Fibroblast of skin of left biceps (primary cell): ENCODE data around the gene GTPBP6.
"Not testable (repeated sequence)": the region's sequence is repeated elsewhere in the genome, so short reads cannot be mapped to it uniquely, and the experiment has no call there.

Experiments used
- DNase-seq, 2 experiments: peaks; one replicate each; pipeline ENCODE4 v3.0.0-alpha.2; 2013; ENCODE audit warnings: low read depth in 2 of 2

Gene GTPBP6

GRCh38 chrX:264634-265455 lies 53.8 kb downstream of the GTPBP6 start:
- DNase-seq, result no peak

DNA sequence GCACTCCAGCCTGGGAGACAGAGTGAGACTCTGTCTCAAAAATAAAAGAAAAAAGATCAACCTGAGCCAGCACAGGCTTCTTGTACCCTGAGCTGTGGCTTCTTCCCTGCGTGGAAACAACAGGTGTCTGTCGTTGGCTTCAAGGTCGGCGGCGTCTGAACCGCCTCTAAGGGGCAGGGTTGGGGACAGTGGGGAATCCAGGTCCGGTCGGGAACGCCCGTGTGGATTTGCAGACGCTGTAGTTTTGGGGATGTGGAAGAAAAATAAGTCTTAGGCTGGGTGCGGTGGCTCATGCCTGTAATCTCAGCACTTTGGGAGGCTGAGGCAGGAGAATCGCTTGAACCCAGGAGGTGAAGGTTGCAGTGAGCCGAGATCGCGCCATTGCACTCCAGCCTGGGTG lies 54.6 kb downstream of the GTPBP6 start:
- not testable (repeated sequence) for DNase-seq

- DNase-seq, result no peak
Measured at GRCh38 chrX:262381-262909, 56.2 kb downstream of the GTPBP6 start.

DNA sequence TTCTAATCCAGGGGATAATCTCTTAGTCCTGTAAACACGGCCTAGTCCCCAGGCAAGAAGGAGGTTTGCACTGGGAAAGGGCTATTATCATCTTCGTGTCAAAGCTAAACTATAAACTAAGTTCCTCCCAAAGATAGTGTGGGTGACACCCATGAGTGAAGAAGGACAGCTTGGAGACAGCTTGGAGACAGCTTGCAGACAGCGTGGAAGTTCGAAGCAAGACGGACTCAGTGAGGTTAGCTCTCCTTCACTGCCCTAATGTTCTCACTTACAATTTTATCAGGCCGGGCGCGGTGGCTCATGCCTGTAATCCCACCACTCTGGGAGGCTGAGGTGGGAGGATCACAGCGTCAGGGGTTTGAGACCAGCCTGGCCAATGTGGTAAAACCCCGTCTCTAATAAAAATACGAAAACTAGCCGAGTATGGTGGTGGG lies 56.7 kb downstream of the GTPBP6 start:
- DNase-seq, result no peak

DNA sequence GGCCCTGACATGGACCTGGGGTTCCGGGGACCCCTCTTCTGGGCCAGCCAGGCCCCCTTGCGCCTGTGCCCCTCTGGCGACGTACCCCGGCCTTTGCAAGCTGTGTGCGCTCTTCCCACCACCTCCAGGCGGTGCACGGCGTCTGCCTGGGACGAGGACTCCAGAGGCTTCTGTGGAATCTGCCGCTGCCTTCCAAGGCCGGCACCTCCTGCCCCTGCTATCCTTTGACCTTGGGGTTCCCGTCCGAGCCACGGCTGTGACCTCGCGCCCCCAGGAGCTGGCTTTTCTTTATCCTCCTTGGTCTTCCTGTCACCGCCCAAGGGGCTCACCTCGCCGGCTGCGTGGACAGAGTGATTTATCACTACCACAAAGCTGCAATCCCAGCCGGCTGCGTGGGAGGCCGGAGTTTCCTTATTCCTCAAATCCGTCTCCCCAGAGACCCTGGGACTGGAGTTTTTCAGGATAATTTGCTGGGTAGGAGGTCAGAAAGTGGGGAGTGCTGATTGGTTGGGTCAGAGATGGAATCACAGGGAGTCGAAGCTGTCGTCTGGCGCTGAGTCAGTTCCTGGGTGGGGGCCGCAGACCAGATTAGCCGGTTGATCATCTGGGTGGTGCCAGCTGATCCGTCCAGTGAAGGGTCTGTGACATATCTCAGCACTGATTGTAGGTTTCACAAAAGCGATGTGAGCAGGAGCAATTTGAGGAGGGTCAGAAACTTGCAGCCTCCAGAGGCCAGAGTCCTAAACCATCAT lies 57.3 kb downstream of the GTPBP6 start:
- DNase-seq, result no peak

- no peak for DNase-seq
Measured at GRCh38 chrX:259692-260355, 58.8 kb downstream of the GTPBP6 start.

DNA sequence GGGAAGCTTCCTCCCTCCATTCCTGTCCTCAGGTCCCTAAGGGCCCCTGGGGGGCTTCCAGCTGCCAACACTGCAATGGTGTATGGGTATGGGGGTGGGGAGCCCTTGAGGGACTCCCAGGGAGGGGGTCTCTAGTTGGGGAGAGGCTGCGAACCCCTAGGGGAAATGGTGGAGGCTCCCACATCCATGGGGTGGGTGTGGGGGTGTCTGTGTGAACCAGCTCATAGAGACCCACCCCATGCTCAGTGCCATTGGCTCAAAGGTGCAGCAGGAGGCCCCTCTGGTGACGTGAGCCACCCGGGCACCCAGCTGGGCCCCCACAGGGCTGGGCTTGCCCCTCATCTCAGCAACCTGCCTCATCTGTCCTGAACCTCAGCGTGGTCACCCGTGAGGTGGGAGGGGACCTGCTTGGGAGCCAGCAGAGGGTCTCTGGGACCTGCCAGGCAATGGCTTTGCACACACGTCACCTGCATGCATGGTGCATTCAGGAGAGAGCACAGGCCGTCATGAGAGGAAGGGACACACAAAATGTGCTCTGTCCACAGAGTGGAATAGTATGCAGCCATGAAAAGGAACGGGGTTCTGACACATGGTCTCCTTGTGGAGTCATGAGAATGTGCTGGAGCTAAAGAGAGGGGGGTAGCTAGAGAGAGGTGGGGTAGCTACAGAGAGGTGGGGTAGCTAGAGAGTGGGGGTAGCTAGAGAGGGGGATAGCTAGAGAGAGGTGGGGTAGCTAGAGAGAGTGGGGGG lies 60.1 kb downstream of the GTPBP6 start:
- no peak for DNase-seq

GRCh38 chrX:257681-258289 lies 60.8 kb downstream of the GTPBP6 start:
- no peak for DNase-seq

DNA sequence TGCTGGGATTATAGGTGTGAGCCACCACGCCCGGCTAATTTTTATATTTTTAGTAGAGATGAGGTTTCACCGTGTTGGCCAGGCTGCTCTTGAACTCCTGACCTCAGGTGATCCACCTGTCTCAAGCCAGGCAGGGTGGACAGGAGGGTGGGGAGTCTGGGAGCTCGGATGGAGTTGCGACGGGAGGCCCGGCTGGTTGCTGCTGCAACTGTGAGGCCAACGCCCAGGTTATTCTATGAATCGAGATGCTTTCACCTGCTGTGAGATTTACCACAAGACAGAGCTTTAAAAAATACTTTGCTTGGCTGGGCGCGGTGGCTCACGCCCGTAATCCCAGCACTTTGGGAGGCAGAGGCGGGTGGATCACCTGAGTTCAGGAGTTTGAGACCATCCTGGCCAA lies 61.5 kb downstream of the GTPBP6 start:
- DNase-seq, result not testable (repeated sequence)

GRCh38 chrX:255923-256331 lies 62.7 kb downstream of the GTPBP6 start:
- no peak for DNase-seq
